Mucosa of gallbladder (tissue), 1 donor: ENCODE data around the gene B4GALT1. TPM values are rescaled to one million over a fixed set of nuclear protein-coding genes. Genes with fewer than 3 reads are reported as not detected.
A peak's percentile ranks its signal among the peaks of the same experiment; 100 is the strongest.

ENCODE experiments used
- DNase-seq: peaks from one replicate; pipeline ENCODE4 v3.0.0-alpha.2; 2020; ENCODE audit warnings: low spot score
- total RNA-seq: library from RNA; stranded (reverse); gene quantifications from one replicate; pipeline ENCODE4 v1.2.1, GENCODE V29; 2021
- donor health status: DM: no; HTN: no; CAD: no.

Gene B4GALT1
- total RNA-seq, 1 donor from 2014 or later: 66.8 TPM

DNA sequence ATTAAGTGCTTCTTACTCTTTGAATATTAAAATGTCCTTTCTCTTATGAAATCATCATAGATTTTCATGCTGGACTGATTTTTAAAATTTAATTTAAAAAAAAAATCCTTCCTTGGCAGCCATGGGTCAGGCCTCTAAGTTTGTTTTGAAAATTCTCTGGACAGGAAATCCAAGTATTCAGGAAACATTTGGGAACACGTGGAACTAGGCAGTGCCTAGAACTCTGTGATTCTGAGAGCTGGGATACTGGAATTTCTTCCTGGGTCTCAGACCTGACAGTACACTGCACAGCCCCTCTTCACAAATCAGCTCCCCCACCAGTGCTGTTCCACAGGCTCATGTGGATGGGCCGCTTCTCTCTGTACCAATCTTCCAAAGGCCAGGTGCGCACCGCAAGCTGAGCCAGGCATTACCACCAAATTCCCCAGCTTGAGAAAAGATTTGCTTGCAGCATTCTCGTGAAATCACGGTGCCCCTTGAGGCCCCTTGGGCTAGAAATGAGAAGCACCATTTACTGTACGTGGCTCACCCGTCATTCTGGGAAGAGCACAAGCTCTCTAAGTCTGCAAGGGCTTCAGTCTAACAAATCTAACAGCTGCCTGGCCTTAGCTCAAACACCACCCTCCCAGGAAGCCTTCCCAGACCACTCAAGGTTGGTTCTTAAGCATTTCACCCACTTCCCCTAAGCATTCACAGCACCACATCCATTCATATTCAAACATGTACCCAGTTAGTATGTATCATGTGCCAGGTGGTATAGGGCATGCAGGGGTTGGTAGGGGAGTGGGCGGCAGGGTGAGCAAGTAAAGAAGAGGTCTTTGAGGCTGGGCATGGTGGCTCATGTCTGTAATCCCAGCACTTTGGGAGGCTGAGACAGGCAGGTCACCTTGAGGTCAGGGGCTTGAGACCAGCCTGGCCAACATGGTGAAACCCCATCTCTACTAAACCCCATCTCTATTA is 26.5 kb downstream of the B4GALT1 start:
- DNase-seq: no peak

DNA sequence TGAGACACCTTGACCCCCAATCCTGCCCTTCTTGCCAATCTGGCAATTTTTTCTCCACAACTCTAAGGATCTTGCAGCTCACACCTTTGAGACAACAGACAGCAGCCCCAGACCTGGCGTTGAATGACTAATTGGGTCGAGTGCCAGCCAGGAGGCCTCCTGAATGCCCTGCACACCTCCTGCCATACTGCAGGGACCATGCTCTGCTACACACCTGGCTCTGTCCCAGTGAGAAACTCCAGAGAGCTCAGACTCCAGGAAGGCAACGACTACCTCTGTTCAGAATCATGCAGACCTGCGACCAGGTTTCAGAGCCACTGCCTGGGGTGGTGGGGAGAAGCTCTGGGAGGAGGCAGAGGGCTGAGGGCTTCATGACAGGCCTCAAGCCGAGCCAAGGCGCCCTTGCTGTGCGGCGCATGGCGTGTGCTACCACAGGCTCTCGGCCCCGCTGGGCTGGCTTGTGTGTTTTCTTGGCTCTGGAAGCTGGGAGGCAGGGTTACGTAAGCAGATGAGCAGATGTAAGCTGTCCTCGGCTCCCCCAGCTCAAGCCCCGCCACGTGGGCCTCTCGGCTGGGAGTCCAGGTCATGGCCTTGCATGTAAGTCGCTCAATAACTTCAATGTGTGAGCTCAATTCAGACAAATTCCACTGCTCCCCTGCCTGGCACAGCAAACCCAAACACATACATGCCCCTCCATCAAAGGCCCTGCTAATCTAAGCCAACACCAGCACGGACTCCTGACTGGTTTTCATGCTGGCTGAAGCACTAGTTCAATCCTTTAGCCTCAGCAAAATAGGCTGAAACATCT is 27.5 kb downstream of the B4GALT1 start:
- peak; percentile 82 for DNase-seq

GRCh38 chr9:33138768-33139167 is 28.4 kb downstream of the B4GALT1 start:
- no peak for DNase-seq

- no peak for DNase-seq
Measured at GRCh38 chr9:33137781-33138264, 29.3 kb downstream of the B4GALT1 start.

DNA sequence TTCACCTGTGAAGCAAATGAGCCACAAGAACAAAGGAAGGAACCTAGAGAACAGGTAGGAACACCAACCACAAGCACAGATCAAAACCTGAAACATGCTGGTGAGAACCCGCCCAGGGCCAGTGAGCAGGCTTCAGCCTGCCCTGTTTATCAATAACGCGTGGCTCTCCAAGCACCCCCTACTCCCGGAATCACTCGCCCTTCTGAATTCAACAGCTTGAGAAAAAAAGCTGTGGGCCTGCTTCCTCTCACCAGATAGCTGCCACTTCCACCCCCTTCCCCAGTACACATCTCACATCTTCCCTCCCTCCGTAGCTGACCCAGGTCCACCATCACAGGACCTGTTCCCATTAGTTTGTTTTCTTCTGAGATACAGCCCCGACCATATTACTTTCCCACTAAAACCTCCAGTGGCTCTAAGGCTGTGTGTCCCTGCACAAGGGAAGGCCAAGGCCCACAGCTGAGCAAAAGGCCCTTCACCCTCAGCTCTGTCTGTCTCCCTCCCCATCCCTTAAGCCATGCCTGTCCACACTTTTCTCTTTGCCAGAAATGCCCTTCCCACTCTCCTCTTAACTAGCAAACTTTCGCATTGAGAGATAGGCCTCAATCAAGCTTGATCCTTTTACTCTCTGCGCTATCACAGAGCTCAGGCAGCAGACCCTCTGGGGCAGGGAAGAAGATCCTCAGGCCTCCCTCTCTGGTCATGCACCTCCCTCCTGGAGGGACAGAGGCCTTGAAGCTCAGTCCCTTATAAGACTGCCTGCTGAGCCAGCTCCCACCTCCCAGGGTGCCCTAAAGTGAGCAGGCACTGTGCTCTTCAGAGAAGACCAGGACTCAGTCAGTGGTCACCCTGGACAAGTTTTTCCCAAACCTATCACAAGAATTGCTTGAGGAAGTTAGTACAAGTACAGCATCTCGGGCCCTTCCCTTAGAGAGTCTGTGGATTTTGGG is 30.1 kb downstream of the B4GALT1 start:
- no peak for DNase-seq

DNA sequence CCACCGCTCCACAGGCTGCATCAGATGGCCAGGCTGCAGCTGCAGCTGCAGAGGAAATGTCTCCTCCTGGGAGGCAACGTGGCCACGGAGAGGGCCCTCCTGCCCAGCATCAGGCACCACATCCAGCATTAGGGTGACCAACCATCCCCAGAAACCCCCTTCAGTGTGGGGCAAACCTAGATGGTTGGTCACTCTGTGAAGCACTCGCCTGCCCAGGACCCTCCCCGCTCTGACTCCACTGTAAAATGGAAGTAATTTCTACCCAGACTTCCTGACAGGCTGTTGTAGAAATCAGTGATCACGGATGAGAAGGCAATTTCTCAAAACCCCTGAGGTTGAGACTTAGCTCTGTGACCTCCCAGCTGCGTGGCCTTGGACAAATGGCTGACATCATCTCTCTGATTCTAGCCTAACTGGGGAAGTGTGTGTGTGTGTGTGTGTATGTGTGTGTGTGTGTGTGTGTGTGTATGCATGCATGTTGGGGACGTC is 31.6 kb downstream of the B4GALT1 start:
- no peak for DNase-seq

DNA sequence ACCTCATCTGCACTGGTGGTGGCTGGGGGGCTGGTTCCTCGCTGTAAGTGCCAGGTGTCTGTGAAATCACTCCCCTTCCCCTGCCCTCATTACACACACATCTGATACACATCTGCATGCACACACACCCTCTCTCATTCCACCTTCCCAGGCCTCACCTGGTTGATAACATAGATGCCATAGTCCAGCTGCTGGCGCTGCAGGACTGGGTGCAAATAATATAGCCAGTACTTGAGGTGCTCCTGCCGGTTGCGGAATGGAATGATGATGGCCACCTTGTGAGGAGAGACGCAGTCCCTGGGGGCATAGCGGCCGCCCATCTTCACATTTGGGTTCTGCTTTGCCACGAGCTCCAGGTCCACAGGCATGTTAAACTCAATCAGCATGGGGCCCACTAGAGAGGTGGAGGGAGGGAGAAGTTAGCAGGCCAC is 32.1 kb downstream of the B4GALT1 start:
- DNase-seq: no peak

- no peak for DNase-seq
Measured at GRCh38 chr9:33133186-33133585, 34.0 kb downstream of the B4GALT1 start.

DNA sequence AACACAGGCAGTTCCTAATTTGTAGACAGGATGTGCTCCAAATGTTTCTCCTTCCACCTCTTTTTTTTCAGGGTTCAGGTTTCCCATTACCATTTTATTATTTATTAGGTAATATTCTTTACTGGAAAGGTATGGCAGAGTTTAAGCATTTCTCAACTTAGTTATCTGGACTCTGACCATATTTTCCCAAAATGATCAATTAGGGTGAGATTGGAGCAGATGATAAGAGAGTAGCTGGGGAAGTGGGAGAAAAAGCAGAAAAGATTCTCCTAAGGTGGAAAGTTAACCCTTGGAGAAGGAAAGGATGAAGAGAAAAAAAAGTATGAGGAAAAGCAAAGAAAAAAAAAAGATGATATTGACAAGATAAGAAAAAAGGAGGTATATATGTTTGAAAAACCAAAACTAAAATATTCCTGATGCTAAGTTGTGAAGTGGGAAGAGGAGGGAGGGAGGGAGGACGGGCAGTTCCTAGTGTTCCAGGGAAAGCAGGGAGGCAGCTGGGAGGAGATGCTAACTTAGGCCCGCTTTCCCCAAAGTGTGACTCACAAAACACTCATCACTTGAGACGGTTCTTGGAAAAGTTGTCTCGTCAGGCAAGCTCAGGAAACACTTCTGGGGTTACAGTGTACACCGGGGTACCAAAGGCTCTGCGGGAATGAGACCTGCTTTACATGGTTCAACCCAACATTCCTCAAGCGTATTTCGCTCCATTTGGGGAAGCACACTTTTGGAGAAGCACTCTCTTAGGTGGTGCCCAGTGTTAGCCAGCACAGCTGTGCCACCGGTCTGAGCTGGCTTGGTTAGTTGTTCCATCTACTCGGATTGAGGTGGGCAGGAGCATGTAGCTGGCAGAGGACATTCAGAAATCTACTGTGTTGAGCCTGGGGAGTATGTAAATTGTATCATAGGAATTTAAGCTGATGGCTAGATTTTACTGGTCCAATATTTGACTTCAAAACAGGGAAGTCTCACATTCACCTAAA is 35.1 kb downstream of the B4GALT1 start:
- no peak for DNase-seq

- DNase-seq: no peak
Measured at GRCh38 chr9:33130961-33131789, 36.0 kb downstream of the B4GALT1 start.

DNA sequence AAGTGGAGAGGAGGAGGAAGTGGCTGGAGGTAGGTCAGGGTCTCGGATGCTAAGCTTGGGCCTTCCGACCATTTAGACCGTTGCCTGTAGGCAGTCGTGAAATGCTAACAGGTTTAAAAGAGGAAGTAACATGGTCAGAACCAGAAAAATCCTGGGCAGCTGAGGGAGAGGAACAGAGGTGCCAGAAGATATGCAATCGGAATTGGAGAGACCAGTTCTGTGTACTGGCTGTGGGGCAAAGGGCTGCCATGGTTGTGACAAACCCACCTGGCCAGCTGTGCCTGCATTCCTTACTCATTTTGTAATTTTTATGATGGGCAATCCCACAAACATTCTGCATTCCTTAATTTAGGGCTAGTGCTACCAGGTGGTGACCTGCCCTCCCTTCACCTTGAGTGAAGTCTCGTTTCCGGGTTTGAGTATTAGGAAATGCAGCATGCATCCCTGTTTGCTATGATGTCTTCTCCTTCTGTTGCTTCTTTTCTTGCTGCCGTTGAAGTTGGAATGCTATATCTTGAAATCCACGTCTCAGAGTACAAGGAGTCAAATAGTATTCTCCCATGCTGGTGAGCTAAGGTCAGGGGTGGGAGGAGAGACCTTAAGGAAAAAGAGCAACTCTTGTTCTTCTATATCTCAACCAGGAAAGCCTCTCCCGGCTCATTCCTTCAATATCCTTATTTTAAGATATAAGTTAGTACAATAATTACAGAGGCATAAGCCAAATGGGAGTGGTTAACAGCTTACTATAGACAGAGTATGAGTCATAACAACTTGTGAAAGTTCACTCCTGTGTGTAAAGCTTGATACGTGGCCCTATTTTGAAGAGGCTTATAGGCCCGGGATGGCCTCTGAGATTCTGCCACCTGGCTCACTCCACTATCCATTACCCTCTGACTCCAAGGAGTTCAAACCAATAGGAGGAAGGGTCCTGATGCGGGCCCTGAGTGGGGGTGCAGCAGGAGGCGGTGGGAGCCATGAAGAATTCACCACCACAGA is 37.0 kb downstream of the B4GALT1 start:
- no peak for DNase-seq

DNA sequence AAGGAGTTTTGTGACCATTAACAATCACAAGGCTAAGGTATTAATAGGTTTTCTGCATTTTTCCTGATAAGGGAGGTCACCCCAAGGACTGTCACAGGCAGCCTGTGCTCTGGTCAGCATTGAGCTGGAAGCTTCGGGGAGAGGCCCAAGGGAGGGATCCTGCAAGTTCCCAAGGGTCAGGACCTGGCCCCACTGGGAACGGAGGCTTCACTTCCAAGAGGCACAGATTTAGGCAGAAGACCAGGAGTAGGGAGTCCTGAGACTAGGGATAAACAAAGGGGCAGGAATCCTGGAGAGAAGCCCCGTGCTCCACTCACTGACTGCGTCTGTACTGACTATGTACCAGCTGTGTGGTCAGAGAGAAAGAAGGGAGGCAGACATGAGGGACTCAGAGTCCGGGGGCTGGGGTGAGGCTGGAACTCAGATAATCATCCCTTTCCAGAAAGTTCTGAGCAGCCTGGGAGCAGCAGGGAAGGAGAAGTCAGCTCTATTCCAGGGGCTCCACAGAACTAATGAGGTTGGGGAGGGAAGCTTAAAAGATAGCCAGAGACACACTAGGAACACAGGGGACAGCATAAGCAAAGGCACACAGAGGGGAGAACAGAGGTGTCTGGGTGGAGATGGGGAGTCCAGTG is 37.8 kb downstream of the B4GALT1 start:
- no peak for DNase-seq

DNA sequence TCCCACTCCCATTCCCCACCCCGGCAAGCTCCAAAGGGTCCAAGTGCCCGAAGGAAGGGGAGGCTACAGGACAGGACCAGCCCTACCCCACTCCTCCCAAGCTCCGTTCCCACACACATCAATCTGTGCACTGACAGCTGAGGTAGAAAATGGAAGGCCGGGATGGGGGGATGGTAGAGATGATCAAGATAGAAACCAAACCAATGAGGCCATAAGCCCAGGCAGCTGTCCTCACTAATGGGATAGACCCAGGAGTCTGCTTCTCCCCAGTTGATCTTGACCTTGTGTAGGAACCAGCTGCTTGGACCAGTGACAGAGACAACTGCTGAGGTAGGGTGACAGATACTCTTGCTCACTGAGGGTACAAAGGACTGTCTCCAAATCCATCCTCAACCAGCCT is 38.6 kb downstream of the B4GALT1 start:
- DNase-seq: no peak

GRCh38 chr9:33127881-33128280 is 39.3 kb downstream of the B4GALT1 start:
- no peak for DNase-seq

DNA sequence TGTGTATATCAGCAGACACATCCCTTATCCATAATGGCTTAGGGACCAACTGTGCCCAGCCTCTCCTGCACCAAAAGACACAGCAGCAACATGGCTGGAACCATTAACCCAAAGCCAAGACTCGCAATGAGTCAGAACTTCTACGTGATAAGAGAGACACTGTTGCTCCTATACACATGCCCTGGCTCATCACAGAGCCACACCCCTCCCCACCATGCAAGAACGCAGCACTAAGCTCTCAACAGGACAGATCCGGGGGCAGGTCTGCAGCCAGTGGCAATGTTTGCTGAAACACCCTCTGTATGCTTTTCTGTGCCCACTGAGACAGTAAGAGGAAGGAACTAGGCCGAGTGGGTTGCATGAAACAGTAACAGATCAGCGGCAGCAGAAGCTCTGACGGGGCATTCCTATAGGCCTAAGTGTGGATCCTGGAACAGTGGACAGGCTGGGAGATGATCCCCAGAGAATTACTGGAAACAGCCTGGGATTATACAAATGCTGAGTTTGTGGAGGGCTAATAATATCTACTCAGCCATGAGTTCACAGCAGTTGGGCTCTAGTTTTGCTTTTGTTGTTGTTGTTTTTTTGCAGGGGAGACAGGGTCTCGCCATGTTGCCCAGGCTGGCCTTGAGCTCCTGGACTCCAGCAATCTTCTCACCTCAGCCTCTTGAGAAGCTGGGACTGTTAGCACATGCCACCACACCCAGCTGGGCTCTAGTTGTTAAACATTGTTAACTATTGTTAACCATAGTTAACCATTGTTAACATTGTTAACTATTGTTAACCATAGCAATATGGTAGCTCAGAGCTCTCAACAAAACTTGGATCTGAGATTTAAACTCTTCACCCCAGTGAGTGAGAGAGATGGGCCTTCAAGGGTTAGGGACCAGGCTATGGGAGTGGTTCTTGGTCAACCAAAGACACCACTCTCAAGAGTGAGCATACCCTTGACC is 41.0 kb downstream of the B4GALT1 start:
- DNase-seq: no peak

DNA sequence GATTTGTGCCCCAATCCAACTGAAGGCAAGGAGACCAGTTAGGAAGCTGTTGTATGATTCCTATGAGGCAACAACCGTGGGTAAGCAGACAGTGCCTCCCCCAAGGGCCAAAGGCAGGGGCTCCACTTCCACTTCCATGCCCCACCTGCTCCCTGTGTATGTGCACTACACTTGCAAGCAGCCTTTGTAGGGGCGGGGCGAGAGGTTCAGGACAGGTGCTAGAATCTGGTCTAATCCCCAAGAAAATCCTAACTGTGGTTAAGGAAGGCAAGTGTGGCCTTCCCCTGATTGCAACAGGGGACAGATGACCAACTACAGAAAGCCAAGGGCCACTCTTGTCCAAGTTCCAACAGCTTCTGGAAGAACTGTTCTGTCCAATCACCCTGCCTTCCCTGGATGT is 41.7 kb downstream of the B4GALT1 start:
- no peak for DNase-seq
